ENCODE data around the gene CCDC77.
A peak's percentile ranks its signal among the peaks of the same experiment; 100 is the strongest.

The CCDC77 gene

DNA sequence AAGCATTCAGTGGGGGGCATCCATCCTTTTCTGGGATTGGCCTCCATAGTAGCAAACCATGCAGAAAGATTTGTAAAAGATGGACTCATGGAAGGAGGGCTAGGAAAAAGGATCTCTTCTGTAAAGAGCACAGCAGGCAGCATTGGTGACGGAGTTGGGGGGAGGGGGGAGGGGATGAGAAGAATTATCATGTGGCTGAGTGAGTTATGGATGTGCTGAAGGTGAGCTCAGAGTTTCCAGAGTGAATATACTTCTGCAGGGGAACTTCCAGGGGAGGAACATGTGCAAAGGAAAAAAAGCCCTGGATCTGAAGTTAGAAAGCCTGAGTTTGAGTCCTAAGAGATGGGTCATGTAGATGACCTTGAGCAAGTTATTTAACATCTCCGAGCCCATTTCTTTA, 54.4 kb downstream of the CCDC77 start:
- no peak for FAIRE-seq
- DNase-seq (ENCODE audit: insufficient read length): no peak
- TF ChIP-seq POLR2A (IDR thresholded peaks at IDR 0.05; ENCODE audit: low read depth, low read length): no peak
- TF ChIP-seq TAF1 (IDR thresholded peaks at IDR 0.05; ENCODE audit: borderline replicate concordance, low read depth, low read length): no peak
- no peak for TF ChIP-seq POLR2AphosphoS5 (IDR thresholded peaks at IDR 0.05; ENCODE audit: low read depth, low read length)

DNA sequence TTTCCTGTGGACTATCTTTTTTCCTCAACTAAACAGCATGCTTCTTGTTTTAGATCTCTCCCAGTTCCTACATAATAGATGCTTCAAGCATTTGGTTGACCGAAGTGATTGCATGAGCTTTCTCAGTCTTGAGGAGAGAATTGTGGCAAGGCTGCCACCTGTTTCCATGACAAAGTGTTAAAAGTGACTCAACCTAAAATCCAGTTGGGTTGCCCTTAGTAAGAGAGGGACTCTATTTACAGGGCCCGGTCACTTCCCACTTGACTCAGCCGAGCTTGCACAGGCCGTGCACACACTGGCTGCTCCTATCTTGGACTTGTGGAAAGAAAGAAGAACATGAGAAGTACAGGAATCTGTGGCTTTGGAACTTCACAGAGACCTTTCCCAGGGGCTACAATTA, 56.2 kb downstream of the CCDC77 start:
- no peak for FAIRE-seq
- DNase-seq (ENCODE audit: insufficient read length): no peak
- no peak for TF ChIP-seq POLR2A (IDR thresholded peaks at IDR 0.05; ENCODE audit: low read depth, low read length)
- no peak for TF ChIP-seq TAF1 (IDR thresholded peaks at IDR 0.05; ENCODE audit: borderline replicate concordance, low read depth, low read length)

- no peak for DNase-seq (ENCODE audit: insufficient read length)
- TF ChIP-seq POLR2AphosphoS5 (IDR thresholded peaks at IDR 0.05; ENCODE audit: low read depth, low read length) (no peak), POLR2A (IDR thresholded peaks at IDR 0.05; ENCODE audit: low read depth, low read length) (no peak), TAF1 (IDR thresholded peaks at IDR 0.05; ENCODE audit: borderline replicate concordance, low read depth, low read length) (no peak)
- FAIRE-seq: no peak
Observed at GRCh38 chr12:459050-459429, 57.6 kb downstream of the CCDC77 start.

DNA sequence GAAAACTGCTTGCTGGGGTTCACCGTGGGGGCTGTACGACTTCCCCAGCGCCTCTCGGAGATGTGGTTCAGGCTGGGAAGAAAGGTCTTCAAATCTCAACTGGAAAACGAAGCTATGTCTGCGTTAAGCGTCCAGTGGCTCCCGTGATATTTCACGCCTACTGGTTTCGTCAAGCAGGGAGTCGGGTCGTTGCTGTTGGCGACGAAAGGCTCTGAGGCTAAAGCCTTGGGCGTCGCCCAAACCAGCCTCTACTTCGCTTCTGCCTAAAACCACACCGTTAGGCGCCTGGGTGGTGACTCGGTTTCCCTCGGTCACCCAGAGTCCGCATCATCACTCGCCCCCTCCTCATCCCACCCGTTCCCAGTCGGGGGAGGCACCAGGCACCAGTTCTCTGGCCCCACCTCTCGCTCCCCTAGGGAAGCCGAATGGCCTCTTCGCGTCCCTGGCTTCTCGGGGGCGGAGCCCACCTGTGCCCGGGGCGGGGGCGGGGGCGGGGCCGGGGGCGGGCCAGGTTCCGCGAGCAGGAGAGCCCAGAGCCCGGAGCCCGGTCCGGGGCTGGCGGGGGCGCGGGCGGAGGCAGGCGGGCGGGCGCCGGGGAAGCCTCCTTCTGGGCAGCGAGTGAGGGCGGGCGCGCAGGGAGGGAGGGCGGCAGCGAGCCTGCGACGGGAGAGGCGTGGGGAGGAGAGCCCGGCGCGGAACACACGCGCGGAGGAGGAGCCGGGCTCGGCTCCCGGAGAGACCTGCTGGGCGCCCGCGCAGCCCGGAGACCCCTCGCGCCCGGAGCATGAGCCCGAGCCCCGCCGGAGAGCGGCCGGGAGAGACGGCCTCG, 58.2 kb downstream of the CCDC77 start, which contains the start of gene B4GALNT3:
B4GALNT3 (plus strand) TSS at position 510 of the 829 bp plus-strand sequence. CDS start 438 bp downstream, outside the sequence.
- FAIRE-seq (no peak), DNase-seq (ENCODE audit: insufficient read length) (peak; percentile 51)
- TF ChIP-seq POLR2AphosphoS5 (IDR thresholded peaks at IDR 0.05; ENCODE audit: low read depth, low read length) (no peak), TAF1 (IDR thresholded peaks at IDR 0.05; ENCODE audit: borderline replicate concordance, low read depth, low read length) (no peak), POLR2A (IDR thresholded peaks at IDR 0.05; ENCODE audit: low read depth, low read length) (no peak)

GRCh38 chr12:460261-461230, 59.1 kb downstream of the CCDC77 start:
- TF ChIP-seq POLR2A (IDR thresholded peaks at IDR 0.05; ENCODE audit: low read depth, low read length): no peak
- TF ChIP-seq TAF1 (IDR thresholded peaks at IDR 0.05; ENCODE audit: borderline replicate concordance, low read depth, low read length): no peak
- no peak for TF ChIP-seq POLR2AphosphoS5 (IDR thresholded peaks at IDR 0.05; ENCODE audit: low read depth, low read length)
- DNase-seq (ENCODE audit: insufficient read length) (peak; percentile 52), FAIRE-seq (no peak)

DNA sequence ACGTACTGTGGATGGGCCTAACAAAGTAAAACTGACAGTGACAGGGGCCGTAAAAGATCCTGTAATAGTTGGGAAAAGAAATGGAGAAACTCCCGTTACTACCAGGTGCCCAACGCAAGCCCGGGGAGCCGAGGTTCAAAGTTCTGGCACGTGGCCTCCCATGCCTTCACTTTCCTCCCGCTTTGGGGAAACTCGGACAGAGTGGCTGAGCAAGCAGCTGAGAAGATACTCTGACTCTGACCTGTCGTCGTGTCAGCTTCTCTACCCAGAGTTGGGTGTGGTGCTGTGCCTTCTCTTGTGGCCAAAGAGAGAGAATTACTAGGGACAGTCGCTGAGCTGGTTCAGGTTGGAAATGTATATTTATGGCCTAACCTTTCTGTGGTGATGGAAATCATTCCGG, 60.0 kb downstream of the CCDC77 start:
- TF ChIP-seq POLR2AphosphoS5 (IDR thresholded peaks at IDR 0.05; ENCODE audit: low read depth, low read length): no peak
- TF ChIP-seq POLR2A (IDR thresholded peaks at IDR 0.05; ENCODE audit: low read depth, low read length): no peak
- no peak for TF ChIP-seq TAF1 (IDR thresholded peaks at IDR 0.05; ENCODE audit: borderline replicate concordance, low read depth, low read length)
- DNase-seq (ENCODE audit: insufficient read length): no peak
- FAIRE-seq: no peak

DNA sequence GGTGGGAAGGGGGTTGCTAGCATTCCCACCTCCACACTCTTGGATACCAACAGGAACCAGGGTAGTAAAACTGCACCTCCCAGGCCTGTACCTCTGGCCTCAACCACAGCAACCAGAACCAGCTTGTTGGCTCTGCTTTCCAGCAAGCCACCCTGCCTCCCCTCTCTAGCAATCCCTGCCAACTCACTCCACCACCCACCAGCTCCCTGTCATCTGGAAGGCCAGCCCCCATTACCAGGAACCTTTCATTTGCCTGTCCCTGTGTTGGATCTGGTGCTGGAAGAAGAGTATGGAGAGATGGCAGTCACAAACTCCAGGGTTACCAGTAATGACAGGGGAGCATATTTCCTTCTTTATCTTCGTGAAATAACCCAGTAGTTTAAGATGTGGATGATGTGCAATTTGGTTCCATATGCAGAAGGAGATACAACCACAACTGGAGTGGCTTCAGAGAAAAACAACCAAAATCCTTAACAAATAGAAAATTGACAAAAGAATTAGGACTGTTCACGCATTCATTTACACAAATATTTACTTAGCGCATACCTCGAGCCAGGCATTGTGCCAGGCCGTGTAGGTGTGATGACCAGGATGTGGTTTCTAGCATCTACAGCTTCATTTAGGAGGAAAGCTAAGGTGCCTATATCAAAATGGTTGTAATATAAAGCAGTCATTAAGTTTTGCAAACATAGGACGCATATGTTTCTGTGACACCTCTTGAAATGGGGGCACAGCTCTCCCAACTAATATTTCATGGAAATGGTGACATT, 61.7 kb downstream of the CCDC77 start:
- TF ChIP-seq POLR2AphosphoS5 (IDR thresholded peaks at IDR 0.05; ENCODE audit: low read depth, low read length): no peak
- TF ChIP-seq TAF1 (IDR thresholded peaks at IDR 0.05; ENCODE audit: borderline replicate concordance, low read depth, low read length): no peak
- TF ChIP-seq POLR2A (IDR thresholded peaks at IDR 0.05; ENCODE audit: low read depth, low read length): no peak
- DNase-seq (ENCODE audit: insufficient read length) (no peak), FAIRE-seq (no peak)

DNA sequence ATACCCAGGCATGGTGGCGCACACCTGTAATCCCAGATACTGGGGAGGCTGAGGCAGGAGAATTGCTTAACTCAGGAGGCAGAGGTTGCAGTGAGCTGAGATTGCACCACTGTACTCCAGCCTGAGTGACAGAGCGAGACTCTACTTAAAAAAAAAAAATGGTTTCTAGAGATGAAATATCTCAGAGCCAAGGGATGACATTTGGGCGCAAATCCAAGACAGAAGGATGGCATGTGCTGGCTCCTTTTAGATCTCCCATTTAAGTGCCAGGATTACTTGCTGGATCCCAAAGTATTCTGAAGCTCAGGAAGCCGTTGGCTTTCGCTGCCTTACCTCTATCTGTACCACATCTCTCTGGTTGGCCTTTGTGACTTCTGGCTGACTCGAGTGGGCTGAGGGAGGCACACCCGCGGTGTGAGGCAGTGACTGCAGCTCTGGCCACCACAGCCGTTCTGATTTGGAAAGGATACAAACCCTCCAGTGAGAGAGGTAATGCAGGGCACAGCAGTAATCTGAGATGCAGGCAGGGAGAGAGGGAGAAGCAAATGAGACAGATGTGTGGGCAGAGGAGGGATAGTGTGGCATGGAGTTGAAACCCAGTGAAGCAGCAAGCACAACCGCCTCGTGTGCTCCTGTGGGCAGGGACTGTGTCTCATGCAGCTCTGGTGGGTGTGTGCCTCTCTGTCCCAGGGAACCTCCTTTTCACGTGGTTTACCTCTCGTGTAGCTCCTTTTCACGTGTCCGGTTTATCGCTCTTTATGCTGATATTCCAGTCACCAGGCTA, 63.2 kb downstream of the CCDC77 start:
- DNase-seq (ENCODE audit: insufficient read length): no peak

DNA sequence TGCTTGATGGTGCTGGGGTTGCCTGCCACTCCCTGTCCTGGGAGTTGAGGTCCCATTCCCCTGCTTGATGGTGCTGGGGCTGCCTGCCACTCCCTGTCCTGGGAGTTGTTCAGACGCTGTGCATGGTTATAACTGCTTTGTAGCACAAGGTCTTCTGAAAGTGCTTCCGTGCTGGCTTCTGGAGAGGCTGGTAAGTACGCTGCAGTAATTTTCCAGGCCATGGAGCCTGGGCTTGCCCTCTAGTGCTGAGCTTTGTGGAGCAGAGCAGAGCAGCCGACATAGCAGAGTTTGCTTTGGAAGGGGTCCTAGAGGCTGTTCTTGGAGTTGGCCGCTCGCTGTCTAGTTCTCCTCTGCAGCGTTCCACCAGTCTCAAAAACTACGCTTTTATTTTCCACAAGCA, 64.6 kb downstream of the CCDC77 start:
- FAIRE-seq: no peak

More for the DNA sequence above, 63.2 kb downstream of the CCDC77 start:
- no peak for FAIRE-seq
- TF ChIP-seq POLR2A (IDR thresholded peaks at IDR 0.05; ENCODE audit: low read depth, low read length) (no peak), TAF1 (IDR thresholded peaks at IDR 0.05; ENCODE audit: borderline replicate concordance, low read depth, low read length) (no peak), POLR2AphosphoS5 (IDR thresholded peaks at IDR 0.05; ENCODE audit: low read depth, low read length) (no peak)

DNA sequence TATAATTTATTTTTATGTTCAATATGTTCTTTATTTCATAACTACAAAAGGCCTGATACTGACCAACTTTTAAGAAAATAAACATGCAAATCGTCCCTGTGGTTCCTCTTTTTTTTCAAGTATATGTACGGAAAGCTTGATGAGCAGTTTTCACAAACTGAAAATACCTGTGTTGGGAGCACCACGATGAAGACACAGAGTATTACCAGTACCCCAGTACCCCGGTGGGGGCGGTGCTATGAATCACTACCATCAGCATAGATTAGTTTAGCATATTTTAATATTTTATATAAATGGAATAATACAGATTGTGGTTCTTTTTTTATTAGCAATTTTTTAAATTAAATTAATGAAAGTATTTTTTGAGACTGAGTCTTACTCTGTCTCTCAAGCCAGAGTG, 65.3 kb downstream of the CCDC77 start:
- TF ChIP-seq POLR2A (IDR thresholded peaks at IDR 0.05; ENCODE audit: low read depth, low read length) (no peak), POLR2AphosphoS5 (IDR thresholded peaks at IDR 0.05; ENCODE audit: low read depth, low read length) (no peak), TAF1 (IDR thresholded peaks at IDR 0.05; ENCODE audit: borderline replicate concordance, low read depth, low read length) (no peak)
- FAIRE-seq (no peak), DNase-seq (ENCODE audit: insufficient read length) (no peak)

More for the DNA sequence above, 64.6 kb downstream of the CCDC77 start:
- no peak for DNase-seq (ENCODE audit: insufficient read length)
- TF ChIP-seq TAF1 (IDR thresholded peaks at IDR 0.05; ENCODE audit: borderline replicate concordance, low read depth, low read length): no peak
- no peak for TF ChIP-seq POLR2A (IDR thresholded peaks at IDR 0.05; ENCODE audit: low read depth, low read length)
- TF ChIP-seq POLR2AphosphoS5 (IDR thresholded peaks at IDR 0.05; ENCODE audit: low read depth, low read length): no peak

Measured in GM12892 (cell line).